ENCODE results near the gene HSBP1L1. TPM values are rescaled to one million over a fixed set of nuclear protein-coding genes. Genes with fewer than 3 reads are reported as not detected.

The HSBP1L1 gene
- total and polyA plus RNA-seq, 2 donors (not counting 3 experiments of a cell fraction or from before 2014, with no cell fraction given): 5.2 to 7.1 TPM

DNA sequence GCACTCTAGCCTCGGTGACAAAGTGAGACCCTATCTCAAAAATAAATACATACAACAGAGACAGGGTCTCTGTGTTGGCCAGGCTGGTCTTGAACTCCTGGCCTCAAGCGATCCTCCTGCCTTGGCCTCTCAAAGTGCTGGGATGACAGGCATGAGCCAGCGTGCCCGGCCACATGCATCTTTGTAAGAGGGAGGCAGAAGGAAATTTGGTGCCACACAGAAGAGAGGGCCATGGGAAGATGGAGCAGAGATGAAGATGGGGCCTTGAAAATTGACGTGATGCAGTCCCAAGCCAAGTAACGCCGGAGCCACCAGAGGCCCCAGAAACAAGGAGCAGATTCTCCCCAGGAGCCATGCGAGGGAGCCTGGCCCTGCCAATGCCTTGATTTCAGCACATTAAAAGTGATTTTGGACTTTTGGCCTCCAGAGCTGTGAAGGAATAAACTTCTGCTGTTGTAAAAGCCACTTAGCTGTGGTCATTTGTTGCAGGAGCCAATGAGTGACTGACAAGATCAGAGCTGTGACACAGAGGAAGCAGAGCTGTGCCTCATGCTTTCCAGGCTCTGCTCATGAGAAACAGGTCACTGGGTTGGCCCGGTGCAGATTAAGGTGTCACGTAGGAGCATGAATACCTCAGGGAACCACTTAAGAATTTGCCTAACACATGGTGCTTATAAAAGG, 10.3 kb upstream of the HSBP1L1 start:
- dilution Hi-C loops (cut with MboI; ENCODE audit: extremely low pct_ligation_motif_present, low sequenced_read_pairs) (no loop called here), intact Hi-C loops (cut with micrococcal nuclease) (loop anchor here (5.0 to 10.0 kb wide), 2 partner anchors 159 to 277 kb away; partner anchors contain the start of genes CTDP1 and KCNG2)
- Histone ChIP-seq H3K9ac (replicated peaks; ENCODE audit: extremely low read depth, insufficient read depth, low read length) (no peak overlapping the region), H3K27ac (ENCODE audit: insufficient read depth, low read depth, low read length) (no peak overlapping the region), H3K4me3 (replicated peaks in 1 of 3; ENCODE audit: insufficient read depth in 1 of 3, low read depth in 1 of 3, low read length in 3 of 3) (no peak overlapping the region), H3K27me3 (ENCODE audit: control insufficient read depth in 2 of 2, insufficient read depth in 2 of 2, low read length in 2 of 2) (no peaks in the 10 kb centered on the region), H3K9me3 (replicated peaks; ENCODE audit: control insufficient read depth, insufficient read depth, low read length) (no peaks in the 10 kb centered on the region), H4K20me1 (replicated peaks; ENCODE audit: control insufficient read depth, extremely low read depth, insufficient read depth, low read length) (no peaks in the 10 kb centered on the region), H3K36me3 (ENCODE audit: control insufficient read depth in 2 of 2, extremely low read depth in 1 of 2, insufficient read depth in 2 of 2, low read length in 2 of 2) (no peaks in the 10 kb centered on the region), H3K9me1 (replicated peaks; ENCODE audit: control insufficient read depth, extremely low read depth, insufficient read depth, low read length) (no peaks in the 10 kb centered on the region), H3K4me2 (ENCODE audit: insufficient read depth, low read length) (no peak overlapping the region), H3K4me1 (ENCODE audit: control insufficient read depth, extremely low read depth, insufficient read depth, low read length) (peaks cover 5% of the 10 kb centered on the region), H2AFZ (ENCODE audit: low read depth, low read length) (no peak overlapping the region), H3K79me2 (ENCODE audit: control insufficient read depth, insufficient read depth, low read length) (peaks cover 6% of the 10 kb centered on the region)
- FAIRE-seq: no peak
- CTCF ChIA-PET: no interaction called here
- no peak for DNase-seq (ENCODE audit: low read depth, low spot score)
- BruUV-seq (replicated peaks): no TSS peak
- TF ChIP-seq, protein P1, sequence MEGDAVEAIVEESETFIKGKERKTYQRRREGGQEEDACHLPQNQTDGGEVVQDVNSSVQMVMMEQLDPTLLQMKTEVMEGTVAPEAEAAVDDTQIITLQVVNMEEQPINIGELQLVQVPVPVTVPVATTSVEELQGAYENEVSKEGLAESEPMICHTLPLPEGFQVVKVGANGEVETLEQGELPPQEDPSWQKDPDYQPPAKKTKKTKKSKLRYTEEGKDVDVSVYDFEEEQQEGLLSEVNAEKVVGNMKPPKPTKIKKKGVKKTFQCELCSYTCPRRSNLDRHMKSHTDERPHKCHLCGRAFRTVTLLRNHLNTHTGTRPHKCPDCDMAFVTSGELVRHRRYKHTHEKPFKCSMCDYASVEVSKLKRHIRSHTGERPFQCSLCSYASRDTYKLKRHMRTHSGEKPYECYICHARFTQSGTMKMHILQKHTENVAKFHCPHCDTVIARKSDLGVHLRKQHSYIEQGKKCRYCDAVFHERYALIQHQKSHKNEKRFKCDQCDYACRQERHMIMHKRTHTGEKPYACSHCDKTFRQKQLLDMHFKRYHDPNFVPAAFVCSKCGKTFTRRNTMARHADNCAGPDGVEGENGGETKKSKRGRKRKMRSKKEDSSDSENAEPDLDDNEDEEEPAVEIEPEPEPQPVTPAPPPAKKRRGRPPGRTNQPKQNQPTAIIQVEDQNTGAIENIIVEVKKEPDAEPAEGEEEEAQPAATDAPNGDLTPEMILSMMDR (IDR thresholded peaks at IDR 0.05; ENCODE audit: extremely low read depth in 1 of 2, insufficient read depth in 1 of 2, low read depth in 1 of 2, low read length in 2 of 2): no peak
- TF ChIP-seq, protein P2, sequence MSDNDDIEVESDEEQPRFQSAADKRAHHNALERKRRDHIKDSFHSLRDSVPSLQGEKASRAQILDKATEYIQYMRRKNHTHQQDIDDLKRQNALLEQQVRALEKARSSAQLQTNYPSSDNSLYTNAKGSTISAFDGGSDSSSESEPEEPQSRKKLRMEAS (IDR thresholded peaks at IDR 0.05; ENCODE audit: insufficient read depth, insufficient read length): no peak
- POLR2A ChIA-PET: no interaction called here

DNA sequence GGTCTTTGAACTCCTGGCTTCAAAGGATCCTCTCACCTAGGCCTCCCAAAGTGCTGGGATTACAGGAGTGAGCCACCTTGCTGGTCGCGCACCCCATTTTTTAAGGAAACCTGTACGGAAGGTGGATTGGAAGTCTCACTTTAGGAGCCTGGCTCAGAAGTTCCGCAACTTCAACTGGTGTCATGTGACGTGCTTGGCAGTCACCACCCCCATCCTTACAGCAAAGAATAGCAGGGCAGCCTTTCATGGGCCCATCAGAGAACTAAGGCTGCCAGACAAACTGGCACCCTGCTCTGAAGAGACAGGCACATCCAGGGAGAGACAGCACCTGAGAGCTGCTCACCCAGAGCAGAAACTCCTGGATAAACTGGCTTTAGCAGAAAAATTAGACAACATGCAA, 9.7 kb upstream of the HSBP1L1 start:
- intact Hi-C loops (cut with micrococcal nuclease) (loop anchor here (5.0 to 10.0 kb wide), 2 partner anchors 160 to 277 kb away; partner anchors contain the start of genes CTDP1 and KCNG2), dilution Hi-C loops (cut with MboI; ENCODE audit: extremely low pct_ligation_motif_present, low sequenced_read_pairs) (no loop called here)
- Histone ChIP-seq H3K27ac (ENCODE audit: insufficient read depth, low read depth, low read length) (no peak overlapping the region), H3K9me1 (replicated peaks; ENCODE audit: control insufficient read depth, extremely low read depth, insufficient read depth, low read length) (no peaks in the 10 kb centered on the region), H3K79me2 (ENCODE audit: control insufficient read depth, insufficient read depth, low read length) (peaks cover 5% of the 10 kb centered on the region), H3K4me1 (ENCODE audit: control insufficient read depth, extremely low read depth, insufficient read depth, low read length) (peaks cover 5% of the 10 kb centered on the region), H3K9ac (replicated peaks; ENCODE audit: extremely low read depth, insufficient read depth, low read length) (no peak overlapping the region), H4K20me1 (replicated peaks; ENCODE audit: control insufficient read depth, extremely low read depth, insufficient read depth, low read length) (no peaks in the 10 kb centered on the region), H3K36me3 (ENCODE audit: control insufficient read depth in 2 of 2, extremely low read depth in 1 of 2, insufficient read depth in 2 of 2, low read length in 2 of 2) (no peaks in the 10 kb centered on the region), H2AFZ (ENCODE audit: low read depth, low read length) (no peak overlapping the region), H3K9me3 (replicated peaks; ENCODE audit: control insufficient read depth, insufficient read depth, low read length) (no peaks in the 10 kb centered on the region), H3K4me2 (ENCODE audit: insufficient read depth, low read length) (no peak overlapping the region), H3K27me3 (ENCODE audit: control insufficient read depth in 2 of 2, insufficient read depth in 2 of 2, low read length in 2 of 2) (peaks cover under 1 to 5% of the 10 kb centered on the region in 2 experiments), H3K4me3 (replicated peaks in 1 of 3; ENCODE audit: insufficient read depth in 1 of 3, low read depth in 1 of 3, low read length in 3 of 3) (no peak overlapping the region)
- TF ChIP-seq FOS (IDR thresholded peaks at IDR 0.05; ENCODE audit: borderline replicate concordance, insufficient read depth, low read length): no peak
- no peak for TF ChIP-seq EZH2 (IDR thresholded peaks at IDR 0.05; ENCODE audit: borderline replicate concordance, low read depth, low read length, severe bottlenecking)
- TF ChIP-seq MYC (IDR thresholded peaks at IDR 0.05; ENCODE audit: low read depth, low read length): no peak
- TF ChIP-seq JUN (IDR thresholded peaks at IDR 0.05; ENCODE audit: borderline replicate concordance, insufficient read depth, insufficient read length, low read depth): no peak
- TF ChIP-seq GATA2 (IDR thresholded peaks at IDR 0.05; ENCODE audit: insufficient read depth, insufficient read length, low read depth, low read length): no peak
- TF ChIP-seq, protein P1 (IDR thresholded peaks at IDR 0.05; ENCODE audit: extremely low read depth in 1 of 2, insufficient read depth in 1 of 2, low read depth in 1 of 2, low read length in 2 of 2): no peak
- no peak for TF ChIP-seq POLR2A (IDR thresholded peaks at IDR 0.05; ENCODE audit: low read depth, low read length)
- TF ChIP-seq, protein P2 (IDR thresholded peaks at IDR 0.05; ENCODE audit: insufficient read depth, insufficient read length): no peak
- no peak for TF ChIP-seq POLR2AphosphoS5 (IDR thresholded peaks at IDR 0.05; ENCODE audit: insufficient read depth, low read depth, low read length)
- DNase-seq (ENCODE audit: low read depth, low spot score) (no peak), FAIRE-seq (no peak)
- POLR2A ChIA-PET: no interaction called here
- no TSS peak for BruUV-seq (replicated peaks)
- CTCF ChIA-PET: interaction anchor here (1.2 kb wide), 1 partner anchor 576 kb away, joined by 3 read pairs; no protein-coding TSS in a partner anchor
